HG02981 (cell line): Measurements from ENCODE around the gene ZNF799.
"Not testable (repeated sequence)": the region's sequence is repeated elsewhere in the genome, so short reads cannot be mapped to it uniquely, and the experiment has no call there.

Experiments used
- ATAC-seq: cut with Tn5 transposase; IDR thresholded peaks from one replicate; pipeline ENCODE4 v1.9.1; 2021; ENCODE audit warnings: mild to moderate bottlenecking, moderate library complexity; ENCODE audit not compliant: unreplicated experiment

The ZNF799 gene

GRCh38 chr19:12364391-12365235 lies 36.5 kb downstream of the ZNF799 start:
- no peak for ATAC-seq

GRCh38 chr19:12362236-12362635 lies 38.8 kb downstream of the ZNF799 start:
- ATAC-seq = not testable (repeated sequence)

- no peak for ATAC-seq
Measured at GRCh38 chr19:12353375-12353774, 47.7 kb downstream of the ZNF799 start.

DNA sequence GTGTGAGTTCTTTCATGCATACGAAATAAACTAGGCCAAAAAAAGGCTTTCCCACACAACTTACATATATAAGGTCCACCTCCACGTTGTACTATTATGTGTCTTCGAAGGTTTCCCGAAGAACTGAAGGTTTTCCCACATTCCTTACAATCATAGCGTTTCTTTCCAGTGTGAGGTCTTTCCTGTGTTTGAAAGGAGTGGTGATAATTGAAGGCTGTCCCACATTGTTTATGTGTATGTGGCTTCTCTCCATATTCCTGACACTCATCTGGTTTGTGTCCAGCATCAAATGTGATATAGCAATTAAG lies 50.2 kb downstream of the ZNF799 start:
- no peak for ATAC-seq

GRCh38 chr19:12350185-12350889 lies 50.7 kb downstream of the ZNF799 start:
- no peak for ATAC-seq

- ATAC-seq = no peak
Measured at GRCh38 chr19:12346896-12347295, 54.2 kb downstream of the ZNF799 start.

- ATAC-seq = no peak
Measured at GRCh38 chr19:12345197-12345596, 55.9 kb downstream of the ZNF799 start.
